Nephron (organoid): ENCODE results near the gene AVL9.
A peak's percentile ranks its signal among the peaks of the same experiment; 100 is the strongest.

Experiments used
- H3K27ac Mint-ChIP-seq, 3 experiments: 2 replicates each; pipeline ENCODE4 v1.8.0; 2020; ENCODE audit warnings: mixed read lengths in 3 of 3, mild to moderate bottlenecking in 2 of 3, moderate library complexity in 1 of 3
- H3K27me3 Mint-ChIP-seq: 2 replicates; pipeline ENCODE4 v1.8.0; 2021; ENCODE audit warnings: low read depth, mild to moderate bottlenecking, moderate library complexity, mixed read lengths
- H3K36me3 Mint-ChIP-seq: 2 replicates; pipeline ENCODE4 v1.8.0; 2020; ENCODE audit warnings: low read depth, mixed read lengths
- H3K4me1 Mint-ChIP-seq: 2 replicates; pipeline ENCODE4 v1.8.0; 2020; ENCODE audit warnings: mixed read lengths
- H3K4me3 Mint-ChIP-seq, 3 experiments: 2 replicates each; pipeline ENCODE4 v1.8.0; 2020; ENCODE audit warnings: mild to moderate bottlenecking in 3 of 3, mixed read lengths in 3 of 3, moderate library complexity in 2 of 3
- H3K9me3 Mint-ChIP-seq: 2 replicates; pipeline ENCODE4 v1.8.0; 2020; ENCODE audit warnings: mixed read lengths
- CTCF ChIP-seq, 3 experiments: fragments of 200-600 bp; sonication (generic); IDR thresholded peaks; one replicate each; pipeline ENCODE4 v1.5.0; 2021; ENCODE audit warnings: antibody characterized with exemption in 3 of 3; ENCODE audit not compliant: unreplicated experiment in 3 of 3

AVL9 gene

GRCh38 chr7:32513210-32513609, 17.9 kb downstream of the AVL9 start:
- no peak for TF ChIP-seq CTCF (IDR thresholded peaks at IDR 0.05; ENCODE audit: unreplicated experiment in 3 of 3)
- no peak overlapping the region for H3K4me3 Mint-ChIP-seq
- peaks cover 80% of the 10 kb centered on the region for H3K9me3 Mint-ChIP-seq
- H3K4me1 Mint-ChIP-seq, result no peaks in the 10 kb centered on the region
- H3K27ac Mint-ChIP-seq, result no peak overlapping the region
- peaks cover 93% of the 10 kb centered on the region for H3K36me3 Mint-ChIP-seq
- H3K27me3 Mint-ChIP-seq, result no peaks in the 10 kb centered on the region

- H3K27ac Mint-ChIP-seq, result peak overlapping the region in 2 of 3 experiments; percentile 15 to 58
- H3K4me1 Mint-ChIP-seq, result no peaks in the 10 kb centered on the region
- peaks cover 86% of the 10 kb centered on the region for H3K36me3 Mint-ChIP-seq
- H3K9me3 Mint-ChIP-seq, result peaks cover 86% of the 10 kb centered on the region
- no peaks in the 10 kb centered on the region for H3K27me3 Mint-ChIP-seq
- no peak for TF ChIP-seq CTCF (IDR thresholded peaks at IDR 0.05; ENCODE audit: unreplicated experiment in 3 of 3)
- no peak overlapping the region for H3K4me3 Mint-ChIP-seq
Measured at GRCh38 chr7:32515890-32516550, 20.7 kb downstream of the AVL9 start.

- no peak overlapping the region for H3K4me3 Mint-ChIP-seq
Measured at GRCh38 chr7:32516551-32517100, 21.3 kb downstream of the AVL9 start.

GRCh38 chr7:32518534-32519140, 23.3 kb downstream of the AVL9 start:
- Mint-ChIP-seq H3K27me3 (no peaks in the 10 kb centered on the region), H3K9me3 (peaks cover 78% of the 10 kb centered on the region), H3K4me3 (no peak overlapping the region), H3K27ac (no peak overlapping the region), H3K4me1 (no peaks in the 10 kb centered on the region), H3K36me3 (peaks cover 84% of the 10 kb centered on the region)
- TF ChIP-seq CTCF (IDR thresholded peaks at IDR 0.05; ENCODE audit: unreplicated experiment in 3 of 3), result no peak

More at GRCh38 chr7:32516551-32517100, 21.3 kb downstream of the AVL9 start:
- Mint-ChIP-seq H3K9me3 (peaks cover 85% of the 10 kb centered on the region), H3K4me1 (no peaks in the 10 kb centered on the region), H3K27me3 (no peaks in the 10 kb centered on the region), H3K36me3 (peaks cover 86% of the 10 kb centered on the region), H3K27ac (no peak overlapping the region)
- no peak for TF ChIP-seq CTCF (IDR thresholded peaks at IDR 0.05; ENCODE audit: unreplicated experiment in 3 of 3)

- H3K4me1 Mint-ChIP-seq, result no peaks in the 10 kb centered on the region
- peaks cover 66% of the 10 kb centered on the region for H3K9me3 Mint-ChIP-seq
- TF ChIP-seq CTCF (IDR thresholded peaks at IDR 0.05; ENCODE audit: unreplicated experiment in 3 of 3), result no peak
- no peaks in the 10 kb centered on the region for H3K27me3 Mint-ChIP-seq
- H3K27ac Mint-ChIP-seq, result no peak overlapping the region
- H3K4me3 Mint-ChIP-seq, result no peak overlapping the region
- peaks cover 79% of the 10 kb centered on the region for H3K36me3 Mint-ChIP-seq
Measured at GRCh38 chr7:32519763-32520162, 24.5 kb downstream of the AVL9 start.
